ENCODE results near the gene SEMA6B. TPM values are rescaled to one million over a fixed set of nuclear protein-coding genes. Genes with fewer than 3 reads are reported as not detected.
A peak's percentile ranks its signal among the peaks of the same experiment; 100 is the strongest.

SEMA6B gene
- total and polyA plus RNA-seq, 3 experiments from 2014 or later = 0.55 to 0.91 TPM; not detected in 1

DNA sequence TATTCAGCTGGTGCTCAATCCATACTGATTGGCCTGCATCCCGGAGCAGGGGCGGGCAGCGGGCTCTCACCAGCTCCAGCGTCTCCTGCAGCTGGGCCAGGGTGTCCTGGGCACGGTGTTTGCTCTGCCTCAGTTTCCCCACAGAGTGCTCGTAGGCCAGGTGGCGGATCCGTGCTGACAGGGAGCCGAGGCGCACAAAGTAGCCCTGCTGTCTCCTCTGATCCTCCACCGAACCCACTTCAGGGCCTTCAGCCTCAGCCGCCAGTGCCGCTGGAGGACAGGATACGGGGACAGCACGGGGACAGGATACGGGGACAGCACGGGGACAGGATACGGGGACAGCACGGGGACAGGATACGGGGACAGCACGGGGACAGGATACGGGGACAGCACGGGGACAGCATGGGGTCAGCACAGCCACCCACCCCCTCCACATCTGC lies 33.9 kb downstream of the SEMA6B start:
- H3K27ac ChIP-seq (ENCODE audit: low read depth, low read length) = no peak overlapping the region
- H3K27ac Mint-ChIP-seq = peak overlapping the region in 1 of 8 donors; percentile 47
- H3K27me3 ChIP-seq (ENCODE audit: insufficient read depth, low read length, poor library complexity, severe bottlenecking) = no peaks in the 10 kb centered on the region
- no peaks in the 10 kb centered on the region for H3K9me3 Mint-ChIP-seq
- H3K36me3 ChIP-seq (ENCODE audit: insufficient read depth, low read length) = no peaks in the 10 kb centered on the region
- H3K9me3 ChIP-seq (ENCODE audit: low read length) = no peaks in the 10 kb centered on the region
- H3K36me3 Mint-ChIP-seq = no peaks in the 10 kb centered on the region
- H3K4me3 ChIP-seq (ENCODE audit: low read length) = no peak overlapping the region
- ChIA-PET POLR2A (no interaction called here), CTCF (interaction anchor here (0.6 to 1.8 kb wide), 8 partner anchors 9 to 278 kb away, joined by 3 to 11 read pairs (median 4); partner anchors contain the start of genes PLIN5 and YJU2)
- no peak for DNase-seq
- H3K4me3 Mint-ChIP-seq = no peak overlapping the region
- H3K4me1 Mint-ChIP-seq = no peaks in the 10 kb centered on the region
- H3K27me3 Mint-ChIP-seq = peaks cover 0 to 9% of the 10 kb centered on the region in 2 donors
- H3K4me1 ChIP-seq (ENCODE audit: insufficient read depth, low read length) = no peaks in the 10 kb centered on the region

GRCh38 chr19:4524808-4525562 lies 34.5 kb downstream of the SEMA6B start:
- peak; percentile 32 to 72 (median 46) for DNase-seq
- H3K36me3 Mint-ChIP-seq = no peaks in the 10 kb centered on the region
- H3K27ac ChIP-seq (ENCODE audit: low read depth, low read length) = no peak overlapping the region
- H3K36me3 ChIP-seq (ENCODE audit: insufficient read depth, low read length) = no peaks in the 10 kb centered on the region
- no peaks in the 10 kb centered on the region for H3K4me1 ChIP-seq (ENCODE audit: insufficient read depth, low read length)
- peaks cover under 1 to 9% of the 10 kb centered on the region in 2 donors for H3K27me3 Mint-ChIP-seq
- ChIA-PET CTCF (interaction anchor here (0.6 to 1.8 kb wide), 8 partner anchors 9 to 278 kb away, joined by 3 to 11 read pairs (median 4); partner anchors contain the start of genes PLIN5 and YJU2), POLR2A (no interaction called here)
- H3K9me3 Mint-ChIP-seq = no peaks in the 10 kb centered on the region
- no peak overlapping the region for H3K4me3 ChIP-seq (ENCODE audit: low read length)
- no peaks in the 10 kb centered on the region for H3K4me1 Mint-ChIP-seq
- H3K9me3 ChIP-seq (ENCODE audit: low read length) = no peaks in the 10 kb centered on the region
- no peak overlapping the region for H3K27ac Mint-ChIP-seq
- H3K4me3 Mint-ChIP-seq = peak overlapping the region in 1 of 7 donors; percentile 44
- H3K27me3 ChIP-seq (ENCODE audit: insufficient read depth, low read length, poor library complexity, severe bottlenecking) = no peaks in the 10 kb centered on the region

DNA sequence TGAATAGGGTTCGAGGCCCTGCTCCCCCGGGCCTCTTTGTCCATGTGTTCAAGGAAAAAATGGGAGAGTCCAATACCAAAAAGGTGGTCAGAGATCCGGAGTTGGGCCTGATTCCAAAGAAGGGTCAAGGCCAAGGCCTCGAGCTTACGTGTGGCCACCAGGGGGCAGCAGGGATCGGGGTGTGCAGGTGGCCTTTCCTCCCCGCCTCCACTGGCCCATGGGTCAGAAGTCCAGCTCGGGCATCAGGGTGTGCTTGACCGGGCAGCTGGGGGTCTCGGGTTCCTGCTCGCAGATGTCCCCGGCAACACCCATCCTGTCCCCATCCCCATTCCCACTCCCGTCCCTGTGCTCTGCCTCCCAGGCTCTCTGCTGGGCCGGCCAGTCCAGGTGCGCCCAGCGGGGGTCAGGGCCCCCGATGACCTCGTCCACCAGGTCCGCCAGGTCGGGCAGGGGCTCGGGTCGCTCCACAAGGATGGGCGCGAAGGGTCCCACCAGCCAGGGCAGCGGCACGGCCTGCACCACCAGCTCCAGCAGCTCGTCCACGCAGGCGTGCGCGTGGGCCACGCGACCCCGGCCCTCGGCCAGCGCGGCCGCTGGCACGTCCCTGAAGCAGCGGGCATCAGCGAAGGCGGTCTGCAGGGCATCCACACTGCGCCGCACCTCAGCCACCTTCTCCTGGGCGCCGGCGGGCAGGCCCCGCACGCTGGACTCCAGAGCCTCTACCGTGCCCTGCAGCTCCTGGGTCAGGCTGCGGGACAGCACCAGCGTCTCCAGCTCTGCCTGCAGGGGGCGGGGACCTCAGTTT lies 36.0 kb downstream of the SEMA6B start:
- Mint-ChIP-seq H3K9me3 (no peaks in the 10 kb centered on the region), H3K36me3 (no peaks in the 10 kb centered on the region), H3K27me3 (peaks cover 7 to 8% of the 10 kb centered on the region in 2 donors), H3K4me1 (no peaks in the 10 kb centered on the region), H3K4me3 (no peak overlapping the region), H3K27ac (no peak overlapping the region)
- ChIA-PET CTCF (interaction anchor here (0.8 to 1.8 kb wide), 4 partner anchors 9 to 256 kb away, joined by 3 to 11 read pairs (median 3); no protein-coding TSS in a partner anchor), POLR2A (no interaction called here)
- no peak overlapping the region for H3K4me3 ChIP-seq (ENCODE audit: low read length)
- H3K27ac ChIP-seq (ENCODE audit: low read depth, low read length) = no peak overlapping the region
- H3K36me3 ChIP-seq (ENCODE audit: insufficient read depth, low read length) = no peaks in the 10 kb centered on the region
- H3K9me3 ChIP-seq (ENCODE audit: low read length) = no peaks in the 10 kb centered on the region
- no peaks in the 10 kb centered on the region for H3K27me3 ChIP-seq (ENCODE audit: insufficient read depth, low read length, poor library complexity, severe bottlenecking)
- DNase-seq = no peak
- H3K4me1 ChIP-seq (ENCODE audit: insufficient read depth, low read length) = no peaks in the 10 kb centered on the region

GRCh38 chr19:4522291-4523002 lies 37.0 kb downstream of the SEMA6B start:
- no peaks in the 10 kb centered on the region for H3K27me3 ChIP-seq (ENCODE audit: insufficient read depth, low read length, poor library complexity, severe bottlenecking)
- POLR2A ChIA-PET = no interaction called here
- H3K4me1 Mint-ChIP-seq = no peaks in the 10 kb centered on the region
- no peaks in the 10 kb centered on the region for H3K36me3 Mint-ChIP-seq
- H3K27me3 Mint-ChIP-seq = peaks cover 7 to 8% of the 10 kb centered on the region in 2 donors
- no peak overlapping the region for H3K27ac Mint-ChIP-seq
- H3K4me1 ChIP-seq (ENCODE audit: insufficient read depth, low read length) = no peaks in the 10 kb centered on the region
- no peaks in the 10 kb centered on the region for H3K9me3 ChIP-seq (ENCODE audit: low read length)
- CTCF ChIA-PET = interaction anchor here (1.0 kb wide), 1 partner anchor 254 kb away, joined by 3 read pairs; no protein-coding TSS in a partner anchor
- H3K4me3 Mint-ChIP-seq = no peak overlapping the region
- DNase-seq = no peak
- no peak overlapping the region for H3K4me3 ChIP-seq (ENCODE audit: low read length)
- H3K27ac ChIP-seq (ENCODE audit: low read depth, low read length) = no peak overlapping the region
- H3K36me3 ChIP-seq (ENCODE audit: insufficient read depth, low read length) = no peaks in the 10 kb centered on the region
- H3K9me3 Mint-ChIP-seq = no peaks in the 10 kb centered on the region

- no peak for DNase-seq
- Histone ChIP-seq H3K4me1 (ENCODE audit: insufficient read depth, low read length) (no peaks in the 10 kb centered on the region), H3K27ac (ENCODE audit: low read depth, low read length) (no peak overlapping the region), H3K4me3 (ENCODE audit: low read length) (no peak overlapping the region), H3K9me3 (ENCODE audit: low read length) (no peaks in the 10 kb centered on the region), H3K36me3 (ENCODE audit: insufficient read depth, low read length) (no peaks in the 10 kb centered on the region), H3K27me3 (ENCODE audit: insufficient read depth, low read length, poor library complexity, severe bottlenecking) (no peaks in the 10 kb centered on the region)
- H3K36me3 Mint-ChIP-seq = no peaks in the 10 kb centered on the region
- CTCF ChIA-PET = no interaction called here
- POLR2A ChIA-PET = no interaction called here
- H3K9me3 Mint-ChIP-seq = no peaks in the 10 kb centered on the region
- no peak overlapping the region for H3K4me3 Mint-ChIP-seq
- peaks cover 7 to 8% of the 10 kb centered on the region in 2 donors for H3K27me3 Mint-ChIP-seq
- H3K27ac Mint-ChIP-seq = no peak overlapping the region
- no peaks in the 10 kb centered on the region for H3K4me1 Mint-ChIP-seq
These were observed 37.6 kb downstream of the SEMA6B start for GRCh38 chr19:4521888-4522242.

- Mint-ChIP-seq H3K27me3 (peaks cover 7 to 8% of the 10 kb centered on the region in 2 donors), H3K4me3 (no peak overlapping the region), H3K9me3 (no peaks in the 10 kb centered on the region), H3K27ac (no peak overlapping the region), H3K36me3 (no peaks in the 10 kb centered on the region), H3K4me1 (no peaks in the 10 kb centered on the region)
- no peak overlapping the region for H3K27ac ChIP-seq (ENCODE audit: low read depth, low read length)
- CTCF ChIA-PET = no interaction called here
- no peaks in the 10 kb centered on the region for H3K4me1 ChIP-seq (ENCODE audit: insufficient read depth, low read length)
- POLR2A ChIA-PET = no interaction called here
- H3K4me3 ChIP-seq (ENCODE audit: low read length) = no peak overlapping the region
- no peaks in the 10 kb centered on the region for H3K27me3 ChIP-seq (ENCODE audit: insufficient read depth, low read length, poor library complexity, severe bottlenecking)
- no peaks in the 10 kb centered on the region for H3K9me3 ChIP-seq (ENCODE audit: low read length)
- no peaks in the 10 kb centered on the region for H3K36me3 ChIP-seq (ENCODE audit: insufficient read depth, low read length)
- DNase-seq = no peak
These were observed 38.2 kb downstream of the SEMA6B start for GRCh38 chr19:4521170-4521887.

GRCh38 chr19:4519521-4520277 lies 39.8 kb downstream of the SEMA6B start:
- ChIA-PET POLR2A (no interaction called here), CTCF (no interaction called here)
- Histone ChIP-seq H3K27ac (ENCODE audit: low read depth, low read length) (no peak overlapping the region), H3K9me3 (ENCODE audit: low read length) (no peaks in the 10 kb centered on the region), H3K4me3 (ENCODE audit: low read length) (no peak overlapping the region), H3K36me3 (ENCODE audit: insufficient read depth, low read length) (no peaks in the 10 kb centered on the region), H3K4me1 (ENCODE audit: insufficient read depth, low read length) (no peaks in the 10 kb centered on the region), H3K27me3 (ENCODE audit: insufficient read depth, low read length, poor library complexity, severe bottlenecking) (no peaks in the 10 kb centered on the region)
- H3K4me3 Mint-ChIP-seq = no peak overlapping the region
- no peaks in the 10 kb centered on the region for H3K4me1 Mint-ChIP-seq
- no peaks in the 10 kb centered on the region for H3K9me3 Mint-ChIP-seq
- DNase-seq = no peak
- H3K36me3 Mint-ChIP-seq = no peaks in the 10 kb centered on the region
- no peak overlapping the region for H3K27ac Mint-ChIP-seq
- peaks cover 7 to 8% of the 10 kb centered on the region in 2 donors for H3K27me3 Mint-ChIP-seq

Measured in CD8-positive, alpha-beta memory T cell (primary cell).